ENCODE measurements around the gene CD70. TPM values are rescaled to one million over a fixed set of nuclear protein-coding genes. Genes with fewer than 3 reads are reported as not detected.

CD70 gene
- total and polyA plus RNA-seq, 2 of the 8 experiments (the other 6 are each of a cell fraction or from before 2014, with no cell fraction given) = 1.3 to 12.0 TPM

- CTCF ChIA-PET (ENCODE audit: partially characterized antibody) = interaction anchor here (0.6 kb wide), 2 partner anchors 248 to 320 kb away, joined by 3 to 5 read pairs; no protein-coding TSS in a partner anchor
- no peak overlapping the region for H2BK120ac ChIP-seq (replicated peaks; ENCODE audit: low read depth, low read length)
- H3K4me1 ChIP-seq (replicated peaks in 1 of 4; ENCODE audit: control insufficient read depth in 3 of 4, insufficient read depth in 4 of 4, low read length in 3 of 4) = peaks cover 0 to 16% (median 8%) of the 10 kb centered on the region in 4 experiments
- no peak overlapping the region for H2BK15ac ChIP-seq (ENCODE audit: low read length)
- no peak overlapping the region for H2BK5ac ChIP-seq (ENCODE audit: low read depth, low read length)
- peak overlapping the region; percentile 29 to 66 (median 54) for H3K4me3 ChIP-seq (ENCODE audit: extremely low read depth in 1 of 4, insufficient read depth in 2 of 4, low read depth in 3 of 4, low read length in 4 of 4)
- FAIRE-seq (no peak), DNase-seq (ENCODE audit: low read depth in 1 of 2, low spot score in 2 of 2) (peak in 1 of 2 experiments; percentile 68)
- H3K56ac ChIP-seq (replicated peaks; ENCODE audit: insufficient read length, low read depth, low read length) = no peak overlapping the region
- peaks cover 29 to 68% (median 59%) of the 10 kb centered on the region in 4 experiments for H3K27me3 ChIP-seq (replicated peaks in 1 of 4; ENCODE audit: control insufficient read depth in 3 of 4, extremely low read depth in 1 of 4, insufficient read depth in 3 of 4, low read length in 3 of 4)
- no peaks in the 10 kb centered on the region; a peak in 1 of 4 replicates for H3K9me3 ChIP-seq (ENCODE audit: insufficient read depth in 2 of 2, low read depth in 1 of 2, low read length in 1 of 2)
- H3K79me2 ChIP-seq (ENCODE audit: control insufficient read depth in 1 of 2, insufficient read depth in 2 of 2, low read length in 2 of 2) = no peaks in the 10 kb centered on the region
- no peak overlapping the region for H2BK20ac ChIP-seq (ENCODE audit: low read length)
- H4K91ac ChIP-seq (replicated peaks; ENCODE audit: insufficient read length, low read length) = no peak overlapping the region
- peak overlapping the region; percentile 60; the same call in 1 of the 2 replicates for H3K18ac ChIP-seq (ENCODE audit: extremely low read depth, low read length)
- POLR2A ChIA-PET (ENCODE audit: partially characterized antibody) = interaction anchor here (0.7 to 1.8 kb wide), 4 partner anchors 39 to 62 kb away, joined by 3 to 4 read pairs (median 4); partner anchors contain the start of gene TNFSF9
- no peaks in the 10 kb centered on the region for H3K79me1 ChIP-seq (ENCODE audit: low read depth, low read length)
- H3K27ac ChIP-seq (ENCODE audit: low read depth, low read length) = no peak overlapping the region
- peak overlapping the region; percentile 22; the same call in 1 of the 2 replicates for H2AFZ ChIP-seq (ENCODE audit: low read length)
- 1% methylated on average over 21 of the region's 31 CpGs; no CpG with 5 or more reads in 1 of the 2 experiments for whole genome bisulfite sequencing, 2 experiments (ENCODE audit: extremely low coverage in 1 of 2, insufficient coverage in 1 of 2, insufficient read length in 1 of 2, insufficient replicate concordance in 2 of 2, low coverage in 1 of 2, low lambda C conversion rate in 2 of 2, missing lambda C conversion rate in 1 of 2)
- no peak overlapping the region for H4K5ac ChIP-seq (ENCODE audit: insufficient read length, low read depth, low read length)
- no peak overlapping the region for H3K23ac ChIP-seq (ENCODE audit: insufficient read length)
- no peaks in the 10 kb centered on the region for H3K36me3 ChIP-seq (ENCODE audit: control insufficient read depth in 2 of 4, insufficient read depth in 4 of 4, low read length in 3 of 4)
- peaks cover 17% of the 10 kb centered on the region for H3K23me2 ChIP-seq (ENCODE audit: low read depth, low read length)
- H4K20me1 ChIP-seq (replicated peaks in 1 of 2; ENCODE audit: control insufficient read depth in 1 of 2, insufficient read depth in 2 of 2, low read length in 2 of 2) = peaks cover 2 to 3% of the 10 kb centered on the region in 2 experiments
- H3K14ac ChIP-seq (ENCODE audit: insufficient read length) = no peak overlapping the region
- H4K8ac ChIP-seq (ENCODE audit: extremely low read depth, insufficient read depth, low read length) = no peak overlapping the region
- H3K4ac ChIP-seq (replicated peaks; ENCODE audit: insufficient read length, low read depth, low read length) = no peak overlapping the region
- H2AK5ac ChIP-seq (ENCODE audit: low read depth, low read length) = no peak overlapping the region
- peak overlapping the region; percentile 52; the same call in 1 of the 2 replicates for H2BK12ac ChIP-seq (ENCODE audit: low read depth, low read length)
- peak overlapping the region; percentile 96 to 98 for H3K4me2 ChIP-seq (ENCODE audit: insufficient read depth in 1 of 2, low read depth in 2 of 2, low read length in 2 of 2)
- no peak overlapping the region for H3K9ac ChIP-seq (replicated peaks in 1 of 4; ENCODE audit: extremely low read depth in 1 of 4, low read depth in 3 of 4, low read length in 3 of 4)
- TF ChIP-seq CTCF (IDR thresholded peaks at IDR 0.05; ENCODE audit: control extremely low read depth in 1 of 3, insufficient read depth in 1 of 3, low read depth in 1 of 3, low read length in 3 of 3) = no peak
- no peak for TF ChIP-seq GABPA (IDR thresholded peaks at IDR 0.05; ENCODE audit: borderline replicate concordance, insufficient read depth, low read length)
- TF ChIP-seq EZH2 (IDR thresholded peaks at IDR 0.05; ENCODE audit: low read depth, low read length, severe bottlenecking) = peak; percentile 53
- TF ChIP-seq SUZ12 (IDR thresholded peaks at IDR 0.05; ENCODE audit: low read length) = peak; percentile 76
- peak; percentile 67 for TF ChIP-seq KDM4A (IDR thresholded peaks at IDR 0.05; ENCODE audit: low read depth, low read length, severe bottlenecking)
- TF ChIP-seq TCF12 (IDR thresholded peaks at IDR 0.05; ENCODE audit: low read depth, low read length) = no peak
- no peak for TF ChIP-seq TAF1 (IDR thresholded peaks at IDR 0.05; ENCODE audit: low read depth, low read length)
- no peak for TF ChIP-seq EGR1 (IDR thresholded peaks at IDR 0.05; ENCODE audit: borderline replicate concordance, low read depth, low read length)
- TF ChIP-seq SAP30 (IDR thresholded peaks at IDR 0.05; ENCODE audit: insufficient read depth, insufficient replicate concordance, low read length) = no peak
- no peak for TF ChIP-seq SIX5 (IDR thresholded peaks at IDR 0.05; ENCODE audit: low read depth, low read length)
Observed at GRCh38 chr19:6590258-6590826, 608 bp downstream of the CD70 start.
